Gastrocnemius medialis (tissue), 4 donors: ENCODE measurements around the gene THSD4. TPM values are rescaled to one million over a fixed set of nuclear protein-coding genes. Genes with fewer than 3 reads are reported as not detected.

ENCODE experiments used
- ATAC-seq, 2 donors: fragments of 150-250 bp; one replicate each; pipeline ENCODE4 v1.9.1; 2016
- DNase-seq, 2 donors: peaks; one replicate each; pipeline ENCODE4 v3.0.0-alpha.2; 2019
- H3K27ac ChIP-seq, 4 donors: fragments of 200-600 bp; sonication (generic); 1 replicate in 1 of 4; 2 replicates in 3 of 4; pipeline ENCODE4 v1.5.1; 2016 to 2018; ENCODE audit warnings: mild to moderate bottlenecking in 2 of 4, moderate library complexity in 1 of 4
- H3K27me3 ChIP-seq, 3 donors: fragments of 200-600 bp; sonication (generic) in 2 of 3; 1 replicate in 1 of 3; 2 replicates in 2 of 3; pipeline versions ENCODE4 v1.5.1 to v1.6.0; 2016 to 2019; ENCODE audit warnings: mild to moderate bottlenecking in 1 of 3, moderate library complexity in 1 of 3
- H3K36me3 ChIP-seq, 2 donors: fragments of 200-600 bp; sonication (generic) in 1 of 2; one replicate each; pipeline ENCODE4 v1.5.1; 2017 to 2018
- H3K4me1 ChIP-seq, 2 donors: fragments of 200-600 bp; sonication (generic) in 1 of 2; one replicate each; pipeline ENCODE4 v1.5.1; 2016 to 2017; ENCODE audit warnings: mild to moderate bottlenecking in 2 of 2
- H3K4me3 ChIP-seq, 4 donors: fragments of 200-600 bp; sonication (generic) in 3 of 4; 1 replicate in 1 of 4; 2 replicates in 3 of 4; pipeline ENCODE4 v1.5.1; 2016 to 2019; ENCODE audit warnings: mild to moderate bottlenecking in 2 of 4
- H3K9me3 ChIP-seq, 3 donors: fragments of 200-600 bp; sonication (generic) in 2 of 3; 1 replicate in 1 of 3; 2 replicates in 2 of 3; pipeline ENCODE4 v1.5.1; 2016 to 2019
- CTCF ChIP-seq, 5 experiments: fragments of 450-650 bp in 3 of 5; fragments of 200-600 bp in 2 of 5; sonication (generic) in 2 of 5; IDR thresholded peaks in 4 of 5; conservative IDR thresholded peaks in 1 of 5; 1 replicate in 4 of 5; 2 replicates in 1 of 5; pipeline ENCODE4 v1.5.1; 2016 to 2019; ENCODE audit warnings: antibody characterized with exemption in 5 of 5, mild to moderate bottlenecking in 3 of 5, moderate library complexity in 3 of 5
- POLR2A ChIP-seq, 2 donors: fragments of 450-650 bp; IDR thresholded peaks; one replicate each; pipeline ENCODE4 v1.6.1; 2017; ENCODE audit warnings: antibody characterized with exemption in 2 of 2, mild to moderate bottlenecking in 2 of 2, moderate library complexity in 2 of 2
- in situ Hi-C, 4 donors: fragments of 200-750 bp; cut with MboI; loops; one replicate each; pipeline versions ENCODE4 v1.15.0 to v1.8.0; 2017; ENCODE audit warnings: low sequenced_read_pairs in 4 of 4
- intact Hi-C: fragments of 100-400 bp; cut with DNase I; formaldehyde crosslinking; loops from one replicate; pipeline ENCODE4 v1.15.1; 2023; ENCODE audit warnings: low total_unique reads
- total RNA-seq, 4 donors: library from RNA; depleted of rRNA; stranded (reverse); fragments of >200 nt; gene quantifications; one replicate each; pipeline versions ENCODE4 v1.1.0 to v1.2.3, GENCODE V29; 2016

THSD4 gene
- total RNA-seq, 4 donors from 2014 or later, result 0.35 to 3.1 (median 0.60) TPM

- intact Hi-C loops (no loop called here), in situ Hi-C loops (no loop called here)
- H3K9me3 ChIP-seq, result no peaks in the 10 kb centered on the region
- no peak overlapping the region for H3K27ac ChIP-seq
- DNase-seq (no peak), ATAC-seq (no peak)
- H3K27me3 ChIP-seq, result no peaks in the 10 kb centered on the region
- H3K4me3 ChIP-seq, result no peak overlapping the region
- no peaks in the 10 kb centered on the region for H3K4me1 ChIP-seq
- TF ChIP-seq POLR2A (IDR thresholded peaks at IDR 0.05) (no peak), CTCF (IDR thresholded peaks at IDR 0.05 in 4 of 5, conservative IDR thresholded peaks at IDR 0.05 in 1 of 5) (no peak)
- H3K36me3 ChIP-seq, result no peaks in the 10 kb centered on the region
These were observed 361.6 kb downstream of the THSD4 start for GRCh38 chr15:71476823-71477222.

- H3K4me1 ChIP-seq, result no peaks in the 10 kb centered on the region
- no peak overlapping the region for H3K4me3 ChIP-seq
- in situ Hi-C loops, result no loop called here
- intact Hi-C loops, result no loop called here
- no peak for TF ChIP-seq POLR2A (IDR thresholded peaks at IDR 0.05)
- no peak for TF ChIP-seq CTCF (IDR thresholded peaks at IDR 0.05 in 4 of 5, conservative IDR thresholded peaks at IDR 0.05 in 1 of 5)
- H3K36me3 ChIP-seq, result no peaks in the 10 kb centered on the region
- no peaks in the 10 kb centered on the region for H3K9me3 ChIP-seq
- H3K27ac ChIP-seq, result no peak overlapping the region
- no peaks in the 10 kb centered on the region for H3K27me3 ChIP-seq
- no peak for ATAC-seq
- no peak for DNase-seq
These were observed 365.3 kb downstream of the THSD4 start for GRCh38 chr15:71480556-71480955.

GRCh38 chr15:71484080-71484479 lies 368.8 kb downstream of the THSD4 start:
- intact Hi-C loops, result no loop called here
- DNase-seq (no peak), ATAC-seq (no peak)
- no peaks in the 10 kb centered on the region for H3K4me1 ChIP-seq
- H3K4me3 ChIP-seq, result no peak overlapping the region
- in situ Hi-C loops, result no loop called here
- H3K36me3 ChIP-seq, result no peaks in the 10 kb centered on the region
- no peak overlapping the region for H3K27ac ChIP-seq
- no peaks in the 10 kb centered on the region for H3K27me3 ChIP-seq
- H3K9me3 ChIP-seq, result no peaks in the 10 kb centered on the region
- no peak for TF ChIP-seq CTCF (IDR thresholded peaks at IDR 0.05 in 4 of 5, conservative IDR thresholded peaks at IDR 0.05 in 1 of 5)
- no peak for TF ChIP-seq POLR2A (IDR thresholded peaks at IDR 0.05)

GRCh38 chr15:71485094-71485693 lies 369.9 kb downstream of the THSD4 start:
- intact Hi-C loops (no loop called here), in situ Hi-C loops (no loop called here)
- no peak for DNase-seq
- no peaks in the 10 kb centered on the region for H3K36me3 ChIP-seq
- H3K27me3 ChIP-seq, result no peaks in the 10 kb centered on the region
- no peak for ATAC-seq
- no peaks in the 10 kb centered on the region for H3K4me1 ChIP-seq
- H3K9me3 ChIP-seq, result no peaks in the 10 kb centered on the region
- H3K4me3 ChIP-seq, result no peak overlapping the region
- TF ChIP-seq POLR2A (IDR thresholded peaks at IDR 0.05), result no peak
- no peak for TF ChIP-seq CTCF (IDR thresholded peaks at IDR 0.05 in 4 of 5, conservative IDR thresholded peaks at IDR 0.05 in 1 of 5)
- H3K27ac ChIP-seq, result no peak overlapping the region

GRCh38 chr15:71489570-71489969 lies 374.3 kb downstream of the THSD4 start:
- DNase-seq (no peak), ATAC-seq (no peak)
- H3K9me3 ChIP-seq, result no peaks in the 10 kb centered on the region
- H3K4me3 ChIP-seq, result no peak overlapping the region
- in situ Hi-C loops, result no loop called here
- no peak for TF ChIP-seq POLR2A (IDR thresholded peaks at IDR 0.05)
- no peak for TF ChIP-seq CTCF (IDR thresholded peaks at IDR 0.05 in 4 of 5, conservative IDR thresholded peaks at IDR 0.05 in 1 of 5)
- no peaks in the 10 kb centered on the region for H3K36me3 ChIP-seq
- H3K27me3 ChIP-seq, result no peaks in the 10 kb centered on the region
- intact Hi-C loops, result no loop called here
- H3K27ac ChIP-seq, result no peak overlapping the region
- H3K4me1 ChIP-seq, result peaks cover 5 to 6% of the 10 kb centered on the region in 2 donors
